ENCODE measurements around the gene B3GNT7.

GRCh38 chr2:231353469-231353868, 42.0 kb upstream of the B3GNT7 start:
- TF ChIP-seq CTCF (IDR thresholded peaks at IDR 0.05), result no peak
- no peak for TF ChIP-seq POLR2A (IDR thresholded peaks at IDR 0.05)

Data from lower leg skin (tissue), 3 donors.